Measurements from ENCODE around the gene DPP3.

DPP3 gene

GRCh38 chr11:66550887-66551286 lies 70.7 kb downstream of the DPP3 start:
- no peak overlapping the region for H3K27ac ChIP-seq
- no peak for DNase-seq (ENCODE audit: low read depth, low spot score)

GRCh38 chr11:66554602-66555001 lies 74.4 kb downstream of the DPP3 start:
- H3K27ac ChIP-seq: no peak overlapping the region
- no peak for DNase-seq (ENCODE audit: low read depth, low spot score)

DNA sequence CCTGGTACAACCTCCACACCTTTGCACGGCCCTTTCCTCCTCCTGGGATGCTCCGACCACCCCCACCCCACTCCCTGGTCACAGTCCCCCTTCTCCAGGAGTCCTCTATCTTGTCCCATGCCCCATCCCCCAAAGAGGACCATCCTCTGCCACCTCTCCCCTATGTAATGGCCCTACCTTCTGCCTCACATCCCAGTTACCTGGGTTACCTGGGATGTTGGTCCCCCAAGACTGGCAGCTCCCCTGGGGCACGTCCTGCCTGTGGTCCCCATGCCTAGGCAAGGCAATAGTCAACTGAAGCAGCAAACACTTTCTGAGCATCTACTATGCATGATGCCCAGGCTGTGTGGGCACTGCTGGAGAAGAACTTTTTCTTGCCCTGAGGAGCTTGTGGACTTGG lies 75.2 kb downstream of the DPP3 start:
- H3K27ac ChIP-seq: no peak overlapping the region

GRCh38 chr11:66556086-66556485 lies 75.9 kb downstream of the DPP3 start:
- DNase-seq (ENCODE audit: low read depth, low spot score): no peak

More for the DNA sequence above, 75.2 kb downstream of the DPP3 start:
- DNase-seq (ENCODE audit: low read depth, low spot score): no peak

DNA sequence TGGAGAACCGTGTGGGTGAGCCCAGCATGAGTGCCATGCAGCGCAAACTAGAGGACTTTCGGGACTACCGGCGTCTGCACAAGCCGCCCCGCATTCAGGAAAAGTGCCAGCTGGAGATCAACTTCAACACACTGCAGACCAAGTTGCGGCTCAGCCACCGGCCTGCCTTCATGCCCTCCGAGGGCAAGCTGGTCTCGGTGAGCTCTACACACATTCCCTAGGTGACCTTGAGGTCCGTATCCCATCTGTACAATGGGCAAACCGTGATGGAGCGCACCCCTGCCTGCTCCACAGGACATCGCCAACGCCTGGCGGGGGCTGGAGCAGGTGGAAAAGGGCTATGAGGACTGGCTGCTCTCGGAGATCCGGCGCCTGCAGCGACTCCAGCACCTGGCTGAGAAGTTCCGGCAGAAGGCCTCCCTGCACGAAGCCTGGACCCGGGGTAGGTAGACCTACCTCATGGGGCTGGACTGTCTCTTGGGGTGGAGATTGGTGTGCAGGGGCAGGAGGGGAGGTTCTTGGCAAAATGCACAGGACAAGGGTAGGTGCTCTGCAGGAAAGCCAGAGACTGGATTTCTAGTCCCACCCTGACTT lies 77.6 kb downstream of the DPP3 start:
- DNase-seq (ENCODE audit: low read depth, low spot score): no peak
- no peak overlapping the region for H3K27ac ChIP-seq

More at GRCh38 chr11:66556086-66556485, 75.9 kb downstream of the DPP3 start:
- H3K27ac ChIP-seq: no peak overlapping the region
